HG03108 (cell line): ENCODE results near the gene FPR1.
"Not testable (repeated sequence)": the region's sequence is repeated elsewhere in the genome, so short reads cannot be mapped to it uniquely, and the experiment has no call there.

Experiments
- ATAC-seq: cut with Tn5 transposase; IDR thresholded peaks from one replicate; pipeline ENCODE4 v1.9.1; 2021; ENCODE audit warnings: moderate library complexity; ENCODE audit not compliant: unreplicated experiment

The FPR1 gene

DNA sequence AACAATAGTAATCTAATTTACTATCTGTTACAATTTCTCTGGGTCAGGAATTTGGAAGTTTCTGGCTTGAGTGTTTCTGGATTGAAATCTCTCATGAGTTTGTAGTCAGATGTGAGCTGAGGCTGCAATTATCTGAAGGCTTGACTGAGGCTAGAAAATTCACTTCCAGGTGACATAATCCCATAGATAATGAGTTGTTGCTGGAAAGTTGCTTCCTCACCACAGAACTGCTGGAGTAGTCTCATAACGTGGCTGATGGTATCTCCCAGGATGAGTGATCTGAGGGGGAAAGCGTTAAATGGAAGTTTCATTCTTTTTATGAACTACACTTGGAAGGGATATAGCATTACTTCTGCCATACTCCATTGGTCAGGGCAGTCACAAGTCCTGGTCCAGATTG is 28.0 kb upstream of the FPR1 start:
- no peak for ATAC-seq

DNA sequence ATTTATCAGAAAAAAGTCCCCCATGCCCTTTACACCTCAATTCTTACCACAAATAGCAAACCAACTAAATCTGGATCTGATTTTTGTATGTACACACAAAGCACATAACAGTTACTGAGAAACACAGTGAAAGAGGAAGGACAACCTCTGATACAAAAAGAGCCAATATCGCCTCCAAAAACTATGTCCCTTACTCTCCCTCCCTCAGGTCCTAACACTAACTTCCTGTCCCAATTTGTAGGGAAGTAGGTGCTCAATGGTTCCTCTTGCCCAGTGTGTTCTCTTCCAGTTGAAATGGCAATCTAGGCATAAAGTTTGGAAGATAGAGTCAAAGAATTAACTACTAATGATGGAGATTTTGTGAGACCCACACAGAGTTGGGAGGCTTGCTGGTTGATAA is 27.5 kb upstream of the FPR1 start:
- no peak for ATAC-seq

DNA sequence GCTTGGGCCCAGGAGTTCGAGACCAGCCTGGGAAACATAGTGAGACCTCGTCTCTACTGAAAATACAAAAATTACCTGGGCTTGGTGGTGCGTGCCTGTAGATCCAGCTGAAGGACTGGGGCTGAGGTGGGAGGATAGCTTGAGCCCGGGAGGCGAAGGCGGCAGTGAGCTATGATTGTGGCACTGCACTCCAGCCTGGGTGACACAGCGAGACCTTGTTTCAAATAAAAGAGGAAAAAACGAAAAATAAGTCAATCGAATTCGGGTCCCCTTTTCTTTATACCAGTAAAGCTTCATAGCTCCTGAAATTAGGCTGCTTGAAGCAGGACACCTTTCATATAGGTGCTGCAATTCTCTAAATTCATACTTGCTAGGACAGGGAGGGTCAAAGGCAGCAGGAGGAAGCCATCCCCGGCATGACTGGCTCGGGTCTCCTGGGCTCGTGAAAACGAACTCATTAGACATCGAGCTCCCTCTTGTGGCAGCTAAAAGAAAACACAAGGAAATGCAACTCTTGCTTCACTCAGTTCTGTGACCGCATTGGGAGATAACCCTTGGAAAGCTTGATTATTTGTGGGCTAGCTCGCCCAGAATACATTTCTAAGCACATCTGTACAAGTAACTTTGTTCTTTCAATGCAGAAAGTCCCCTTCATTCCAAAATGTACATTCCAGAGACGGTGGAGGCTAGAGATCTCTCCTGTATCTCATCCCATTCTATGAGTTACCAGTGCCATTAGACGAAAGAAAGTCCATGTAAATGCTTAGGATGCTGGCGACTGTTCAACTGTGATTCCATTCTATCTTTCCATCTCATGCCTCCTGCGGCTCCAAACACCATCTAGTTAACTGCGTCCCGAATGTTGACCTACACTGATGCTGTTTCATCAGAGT is 26.1 kb upstream of the FPR1 start:
- no peak for ATAC-seq

DNA sequence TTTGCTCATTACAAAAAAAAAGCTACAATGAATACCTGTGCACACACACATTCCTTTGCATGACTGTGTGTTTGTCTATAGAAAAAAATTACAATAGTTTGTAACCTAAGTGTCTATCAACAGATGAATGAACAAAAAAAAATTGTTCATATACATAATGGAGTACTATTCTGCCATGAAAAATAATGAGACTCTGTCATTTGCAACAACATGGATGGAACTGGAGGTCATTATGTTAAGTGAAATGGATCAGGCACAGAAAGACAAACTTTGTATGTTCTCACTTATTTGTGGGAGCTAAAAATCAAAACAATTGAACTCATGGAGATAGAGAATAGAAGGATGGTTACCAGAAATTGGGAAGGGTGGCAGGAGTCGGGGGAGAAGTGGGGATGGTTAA is 24.9 kb upstream of the FPR1 start:
- ATAC-seq: not testable (repeated sequence)

DNA sequence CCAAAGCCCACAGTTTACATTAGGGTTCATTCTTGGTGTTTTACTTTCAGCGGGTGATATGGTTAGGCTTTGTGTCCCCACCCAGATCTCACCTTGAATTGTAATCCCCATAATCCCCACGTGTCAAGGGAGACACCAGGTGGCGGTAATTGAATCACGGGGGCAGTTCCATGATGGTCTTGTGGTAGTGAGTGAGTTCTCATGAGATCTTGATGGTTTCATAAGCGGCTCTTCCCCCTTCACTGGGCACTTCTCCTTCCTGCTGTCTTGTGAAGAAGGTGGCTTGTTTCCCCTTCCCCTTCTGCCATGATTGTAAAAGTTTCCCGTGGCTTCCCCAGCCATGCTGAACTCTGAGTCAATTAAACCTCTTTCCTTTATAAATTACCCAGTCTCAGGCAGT is 21.3 kb upstream of the FPR1 start:
- no peak for ATAC-seq

DNA sequence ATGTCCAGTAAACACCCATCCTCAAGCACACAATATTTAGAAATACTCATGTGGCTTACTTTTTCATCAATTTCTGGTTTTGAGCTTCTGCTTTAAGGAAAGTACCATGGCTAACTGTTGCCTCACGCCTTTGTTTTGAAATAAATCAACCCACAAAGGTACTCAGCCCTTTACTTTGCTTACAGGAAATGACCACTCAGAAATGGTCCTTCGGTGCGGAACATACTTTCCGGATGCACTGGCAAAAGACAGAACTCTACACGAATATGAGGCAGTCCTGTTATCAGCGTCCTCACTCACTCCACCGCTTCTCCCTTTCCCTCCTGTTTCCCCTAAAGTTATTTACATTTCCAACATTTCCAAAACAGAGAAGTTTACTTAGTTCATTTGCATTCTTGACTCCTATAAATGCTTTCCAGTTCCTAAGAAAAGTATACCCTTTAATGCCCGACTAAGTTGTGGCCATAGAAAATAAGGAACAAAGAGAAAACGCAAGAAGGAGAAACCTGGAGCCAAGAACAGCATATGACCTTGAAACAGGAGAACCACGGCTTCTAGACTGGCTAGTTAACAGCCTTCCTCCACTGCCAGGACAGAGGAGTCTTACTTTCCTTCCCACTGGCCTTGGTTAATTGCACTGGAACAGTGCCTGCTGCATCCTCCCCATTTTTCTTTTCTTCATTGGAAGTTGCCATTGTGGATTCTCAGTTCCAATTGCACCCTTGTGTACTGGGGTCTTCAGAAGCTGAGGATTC is 19.9 kb upstream of the FPR1 start:
- ATAC-seq: no peak

DNA sequence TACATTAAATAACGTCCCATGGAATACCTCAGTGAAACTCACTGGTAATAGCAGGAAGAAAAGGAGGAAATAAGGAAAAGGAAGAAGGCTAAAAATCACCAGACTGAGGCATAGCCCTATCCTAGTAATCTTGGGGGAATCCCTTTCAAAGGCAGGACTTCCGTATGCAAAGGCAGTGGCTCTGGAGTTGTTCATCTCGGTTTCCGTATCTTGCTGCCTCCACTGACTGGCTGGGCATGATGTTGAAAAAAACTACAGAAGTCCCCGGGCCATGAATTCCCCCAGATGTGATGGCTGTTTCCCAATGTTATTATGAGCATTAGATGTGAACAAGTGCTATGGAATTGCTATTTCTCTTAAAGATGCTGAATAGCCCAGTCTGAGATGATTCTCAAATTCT is 14.8 kb upstream of the FPR1 start:
- ATAC-seq: no peak

DNA sequence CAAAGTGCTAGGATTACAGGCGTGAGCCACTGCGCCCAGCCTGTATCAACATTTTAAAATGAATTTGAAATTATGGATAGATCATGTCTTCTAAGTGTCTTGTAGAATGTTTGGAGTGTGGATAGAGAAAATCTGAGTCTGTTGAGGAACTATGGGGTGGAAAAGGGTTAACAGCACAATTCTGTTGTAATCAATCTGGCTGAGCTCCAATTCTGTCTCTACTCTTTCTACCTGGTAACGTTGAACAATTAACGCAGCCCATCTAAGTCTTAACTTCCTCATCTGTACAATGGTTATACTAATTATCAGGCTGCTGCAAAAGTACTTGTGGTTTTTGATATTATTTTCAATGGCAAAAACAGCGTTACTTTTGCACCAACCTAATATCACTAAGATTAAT is 13.4 kb upstream of the FPR1 start:
- ATAC-seq: no peak

DNA sequence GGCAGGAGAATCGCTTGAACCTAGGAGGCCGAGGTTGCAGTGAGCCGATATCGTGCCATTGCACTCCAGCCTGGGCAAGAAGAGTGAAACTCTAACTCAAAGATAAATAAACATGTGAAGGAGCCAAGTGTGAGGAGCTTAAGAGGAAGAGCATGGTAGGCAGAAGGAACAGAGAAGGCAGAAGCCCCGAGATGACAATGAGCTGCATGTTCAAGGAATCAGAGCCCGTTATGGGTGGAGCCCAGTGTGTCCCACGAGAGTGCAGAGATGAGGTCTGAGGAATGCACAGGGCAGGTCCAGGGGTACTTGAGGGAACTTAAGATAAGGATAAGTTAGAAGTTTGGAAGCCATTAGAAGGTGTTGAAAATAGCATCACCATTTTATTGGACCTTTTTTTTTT is 10.0 kb upstream of the FPR1 start:
- no peak for ATAC-seq

DNA sequence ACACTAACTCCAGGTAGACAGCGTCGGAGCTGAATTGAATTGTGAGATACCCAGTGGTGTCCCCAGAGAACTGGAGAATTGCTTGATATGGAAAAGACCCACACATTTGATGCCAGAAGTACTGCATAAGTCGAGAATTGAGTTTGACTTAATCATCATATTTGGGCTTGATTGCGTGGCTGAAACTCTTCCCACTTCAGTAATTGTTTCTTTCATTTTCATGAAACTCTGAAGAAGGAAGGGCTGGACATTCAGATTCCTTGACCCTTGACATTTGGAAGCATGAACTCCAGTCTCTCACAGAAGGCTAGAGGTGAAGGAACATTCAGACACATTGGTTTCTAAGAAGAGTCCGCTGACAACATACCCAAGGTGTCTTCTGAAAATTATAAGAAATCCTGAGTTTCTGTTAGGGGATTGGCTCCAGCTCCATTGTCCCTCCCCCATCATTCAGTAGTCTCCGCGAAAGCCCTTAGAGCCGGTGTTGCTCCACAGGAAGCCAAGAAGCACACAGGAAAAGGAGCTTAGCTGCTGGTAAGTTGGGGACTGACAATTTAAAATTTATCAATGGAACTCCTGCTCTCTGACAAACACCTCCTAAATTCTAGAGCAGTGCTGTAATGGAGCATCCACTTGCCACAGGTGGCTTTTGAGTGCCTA is 9.1 kb upstream of the FPR1 start, which contains the start of gene FPR2:
FPR2 (plus strand) TSS at position 484 of the 660 bp plus-strand sequence. CDS start 7,479 bp downstream, outside the sequence.
- no peak for ATAC-seq

DNA sequence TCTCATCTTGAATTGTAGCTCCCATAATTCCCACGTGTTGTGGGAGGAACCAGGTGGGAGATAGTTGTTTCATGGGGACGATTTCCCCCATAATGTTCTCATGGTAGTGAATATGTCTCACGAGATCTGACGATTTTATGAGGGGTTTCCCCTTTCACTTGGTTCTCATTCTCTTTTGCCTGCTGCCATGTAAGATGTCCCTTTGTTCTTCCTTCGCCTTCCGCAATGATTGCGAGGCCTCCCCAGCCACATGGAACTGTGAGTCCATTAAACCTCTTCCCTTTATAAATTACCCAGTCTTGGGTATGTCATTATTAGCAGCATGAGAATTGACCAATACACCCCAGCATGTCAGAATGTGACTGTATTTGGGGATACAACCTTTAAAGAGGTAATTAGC is 3.9 kb upstream of the FPR1 start:
- ATAC-seq: no peak

DNA sequence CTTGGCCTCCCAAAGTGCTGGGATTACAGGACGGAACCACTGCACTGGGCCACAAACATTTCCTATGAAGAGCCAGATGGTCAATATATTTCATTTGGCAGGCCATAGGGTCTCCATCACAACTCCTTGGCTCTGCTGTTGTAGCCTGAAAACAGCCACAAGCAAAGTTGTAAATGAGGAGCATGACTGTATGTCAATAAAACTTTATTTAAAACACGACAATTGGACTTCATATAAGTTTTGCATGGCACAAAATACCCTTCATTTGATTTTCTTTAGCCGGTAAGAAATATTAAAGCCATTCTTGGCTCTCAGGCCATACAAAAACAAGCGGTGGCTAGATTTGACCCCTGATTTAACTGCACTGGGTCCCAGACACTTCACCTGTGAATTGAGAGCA is 3.1 kb upstream of the FPR1 start:
- no peak for ATAC-seq

DNA sequence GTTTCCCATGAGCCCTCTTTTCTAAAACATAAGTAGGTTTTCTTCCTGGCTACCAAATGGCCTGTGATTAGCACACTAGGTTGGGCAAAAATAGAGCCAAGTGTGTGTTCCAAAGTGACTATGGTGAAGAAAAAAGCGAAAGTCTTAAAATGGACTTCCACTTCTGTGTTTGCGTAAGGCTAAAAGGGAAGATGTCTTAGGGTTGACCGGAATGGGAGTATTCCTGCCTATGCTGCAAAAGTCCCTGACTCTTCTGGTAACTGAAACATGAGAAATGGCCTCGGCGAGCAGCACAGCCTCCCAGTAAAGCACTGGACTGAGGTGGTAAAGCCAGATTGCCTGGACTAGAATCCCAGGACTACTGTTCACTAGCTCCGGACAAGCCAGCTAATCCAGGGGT is 2.4 kb upstream of the FPR1 start:
- no peak for ATAC-seq

DNA sequence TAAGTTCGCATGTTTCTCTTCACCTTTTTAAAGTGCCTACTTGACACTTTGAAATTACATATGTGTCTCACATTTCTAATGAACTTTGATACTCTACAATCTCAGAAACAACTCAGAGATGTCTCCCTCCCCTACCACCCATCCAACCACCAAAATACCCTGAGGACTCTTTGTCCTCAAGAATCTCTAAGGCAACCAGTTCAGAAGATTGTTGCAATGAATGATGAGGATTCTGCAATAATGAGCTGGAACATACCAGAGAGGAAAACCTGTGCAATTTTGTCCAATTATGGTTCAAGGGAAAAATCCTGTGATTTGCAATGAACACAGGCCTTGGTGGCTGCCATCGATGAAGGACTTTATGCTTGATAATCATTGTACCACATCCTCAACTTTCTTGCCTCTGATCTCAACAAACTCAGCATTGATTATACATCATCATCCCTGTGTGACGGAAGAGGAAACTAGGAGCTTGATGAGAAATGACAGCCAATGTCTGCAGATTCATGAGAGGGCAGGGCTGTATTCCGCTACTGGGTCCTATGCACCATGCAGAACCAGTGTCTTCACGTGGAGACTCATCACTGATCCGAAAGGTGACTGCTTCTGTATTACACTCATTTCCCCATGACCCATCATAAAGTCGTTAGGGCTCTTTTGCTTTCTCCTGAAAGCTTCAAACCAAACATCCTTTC is 1.1 kb downstream of the FPR1 start:
- ATAC-seq: no peak

DNA sequence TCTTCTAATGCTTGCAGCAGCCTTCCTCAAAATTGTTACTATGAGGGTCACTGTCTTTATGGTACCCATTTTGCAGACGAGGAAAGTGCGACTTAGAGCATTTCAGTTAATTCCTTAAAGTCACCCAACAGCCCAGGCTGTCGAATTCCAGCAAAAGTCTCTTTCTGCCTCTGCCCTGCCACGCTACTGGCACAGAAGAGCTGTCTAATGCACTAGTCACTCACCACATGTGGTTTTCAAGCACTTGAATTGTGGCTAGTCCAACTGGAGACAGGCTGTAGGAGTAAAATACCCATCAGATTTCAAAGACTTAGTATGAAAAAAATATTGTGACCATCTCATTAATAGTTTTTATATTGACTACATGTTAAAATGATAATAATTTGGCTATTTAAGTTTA is 1.7 kb downstream of the FPR1 start:
- ATAC-seq: no peak

DNA sequence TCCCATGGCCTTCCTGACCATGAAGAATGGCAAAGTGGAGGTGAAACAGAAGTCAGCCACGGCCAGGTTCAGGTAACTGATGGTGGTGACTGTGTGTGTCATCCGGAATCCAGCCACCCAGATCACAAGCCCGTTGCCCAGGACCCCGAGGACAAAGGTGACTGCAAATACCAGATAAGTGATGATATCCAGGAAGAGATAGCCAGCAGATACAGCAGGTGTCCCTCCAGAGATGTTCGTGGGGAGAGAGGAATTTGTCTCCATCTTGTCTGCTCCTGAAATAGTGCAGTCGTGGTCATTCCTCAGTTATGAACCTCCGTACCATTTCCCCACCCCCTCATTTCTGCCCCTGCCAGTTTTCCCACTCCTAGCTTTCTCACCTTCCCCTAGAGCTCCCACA is 4.9 kb downstream of the FPR1 start:
- ATAC-seq: no peak

DNA sequence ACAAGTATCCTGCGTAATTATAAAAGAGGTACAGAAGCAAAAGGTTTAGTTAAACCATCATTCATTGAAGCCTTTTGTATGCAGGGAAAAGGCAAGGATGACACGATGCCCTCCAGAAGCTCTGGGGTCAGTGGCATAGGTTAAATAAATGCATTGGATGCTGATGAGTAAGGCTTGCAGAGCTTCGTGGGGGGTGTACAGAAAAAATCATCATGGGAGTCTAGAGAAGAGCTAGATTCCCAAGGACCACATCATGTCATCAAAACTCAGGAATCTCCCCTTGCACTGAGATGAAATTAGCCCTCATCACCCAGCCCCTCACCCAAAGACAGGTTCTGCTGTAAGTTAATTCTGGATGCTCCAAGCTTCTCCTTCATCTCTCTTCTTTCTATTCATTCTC is 8.3 kb downstream of the FPR1 start:
- no peak for ATAC-seq

DNA sequence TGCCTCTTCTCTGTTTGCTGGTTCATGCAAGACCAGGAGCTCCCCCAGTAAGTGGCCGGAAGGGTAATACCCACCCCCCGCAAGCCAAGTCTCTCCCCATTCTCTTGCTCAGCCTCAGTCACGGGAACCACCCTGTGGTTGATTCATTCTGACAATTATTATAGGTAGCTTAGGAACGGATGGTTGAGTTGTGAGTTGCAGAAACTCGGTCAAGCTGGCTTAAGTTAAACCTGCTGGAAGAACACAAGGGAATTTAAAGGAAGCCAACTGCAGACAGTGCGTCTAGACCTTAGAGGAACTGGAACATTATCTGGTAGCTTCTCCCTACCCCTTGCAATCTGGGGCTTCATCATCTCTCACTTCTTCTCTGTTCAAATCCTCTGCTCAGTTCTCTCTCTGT is 8.9 kb downstream of the FPR1 start:
- no peak for ATAC-seq

DNA sequence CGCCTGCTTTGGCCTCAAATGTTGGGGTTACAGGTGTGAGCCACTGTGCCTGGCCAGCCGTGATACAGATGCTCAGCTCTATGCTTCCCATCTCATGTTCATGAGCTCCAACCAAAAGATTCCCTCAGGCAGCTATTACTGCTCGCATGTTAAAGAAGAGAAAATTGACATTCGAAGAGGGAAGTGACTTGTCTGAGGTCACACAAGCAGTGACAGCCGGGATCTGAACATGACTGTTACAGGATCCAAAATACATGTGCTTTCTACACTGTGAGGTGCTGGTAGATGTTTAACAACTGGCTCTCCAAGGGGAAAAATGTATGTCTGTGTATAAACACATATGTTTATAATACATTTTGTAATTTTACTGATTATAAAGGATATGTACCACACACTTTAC is 11.3 kb downstream of the FPR1 start:
- no peak for ATAC-seq

DNA sequence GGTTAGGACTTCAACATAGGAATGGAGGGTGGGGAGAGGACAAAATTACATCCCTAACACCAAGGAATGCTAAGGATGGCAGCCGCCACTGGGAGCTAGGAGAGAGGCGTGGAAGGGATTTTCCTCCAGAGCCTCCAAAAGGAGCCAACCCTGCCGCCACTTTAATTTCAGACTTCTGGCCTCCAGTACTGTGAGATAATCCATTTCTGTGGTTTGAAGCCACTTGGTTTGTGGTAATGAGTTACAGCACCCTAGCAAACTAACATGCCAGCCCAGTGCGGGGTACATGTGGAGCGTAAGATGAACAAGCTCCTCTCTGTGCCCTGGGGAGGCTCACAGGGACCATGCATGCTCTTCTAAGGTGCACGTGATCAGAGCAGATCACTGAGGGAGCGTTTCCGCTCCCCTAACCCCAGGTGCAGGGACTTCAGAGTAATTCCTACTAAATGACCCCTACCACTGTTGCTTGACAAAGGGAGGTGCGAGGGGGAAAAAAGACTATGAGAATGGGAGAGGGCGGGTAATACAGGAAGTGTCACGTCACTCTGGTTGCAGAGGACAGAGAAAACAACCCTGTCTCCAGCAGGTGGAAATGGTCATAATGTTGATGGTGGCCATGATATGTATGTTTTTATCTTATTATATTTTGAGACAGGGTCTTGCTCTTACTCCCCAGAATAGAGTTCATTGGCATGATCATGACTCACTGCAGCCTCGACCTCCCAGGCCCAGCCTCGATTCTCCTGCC is 12.0 kb downstream of the FPR1 start:
- no peak for ATAC-seq
